GM21526 (cell line): ENCODE results near the gene CREB1.

Experiments
- ATAC-seq: cut with Tn5 transposase; IDR thresholded peaks from one replicate; pipeline ENCODE4 v1.9.1; 2021; ENCODE audit warnings: moderate library complexity; ENCODE audit not compliant: unreplicated experiment, low FRiP score

CREB1 gene

GRCh38 chr2:207502577-207503198 lies 27.1 kb upstream of the CREB1 start:
- peak; percentile 45 for ATAC-seq

GRCh38 chr2:207503234-207503633 lies 26.5 kb upstream of the CREB1 start:
- ATAC-seq = peak; percentile 56

GRCh38 chr2:207504513-207505170 lies 25.1 kb upstream of the CREB1 start:
- ATAC-seq = no peak

GRCh38 chr2:207505171-207505570 lies 24.6 kb upstream of the CREB1 start:
- no peak for ATAC-seq

- ATAC-seq = no peak
These were observed 24.0 kb upstream of the CREB1 start for GRCh38 chr2:207505728-207506127.

GRCh38 chr2:207506426-207506825 lies 23.3 kb upstream of the CREB1 start:
- no peak for ATAC-seq

- ATAC-seq = no peak
These were observed 19.6 kb upstream of the CREB1 start for GRCh38 chr2:207510148-207510547.

GRCh38 chr2:207511851-207512250 lies 17.9 kb upstream of the CREB1 start:
- no peak for ATAC-seq

- no peak for ATAC-seq
These were observed 17.4 kb upstream of the CREB1 start for GRCh38 chr2:207512356-207512755.

GRCh38 chr2:207513551-207514257 lies 16.1 kb upstream of the CREB1 start:
- ATAC-seq = no peak

- no peak for ATAC-seq
These were observed 15.3 kb upstream of the CREB1 start for GRCh38 chr2:207514451-207514850.

GRCh38 chr2:207515671-207516070 lies 14.1 kb upstream of the CREB1 start:
- ATAC-seq = no peak

- no peak for ATAC-seq
These were observed 13.6 kb upstream of the CREB1 start for GRCh38 chr2:207516206-207516605.

- ATAC-seq = no peak
These were observed 6.8 kb upstream of the CREB1 start for GRCh38 chr2:207523005-207523404.

GRCh38 chr2:207525296-207525695 lies 4.5 kb upstream of the CREB1 start:
- ATAC-seq = no peak

- peak; percentile 15 for ATAC-seq
These were observed 807 bp upstream of the CREB1 start for GRCh38 chr2:207528980-207529329.

- ATAC-seq = peak; percentile 4
These were observed 634 bp downstream of the CREB1 start for GRCh38 chr2:207530160-207531031.

GRCh38 chr2:207531032-207531952 lies 1.5 kb downstream of the CREB1 start:
- no peak for ATAC-seq

- no peak for ATAC-seq
These were observed 2.9 kb downstream of the CREB1 start for GRCh38 chr2:207532676-207533075.

GRCh38 chr2:207533461-207534008 lies 3.8 kb downstream of the CREB1 start:
- ATAC-seq = no peak
